WTC11 (cell line): ENCODE data around the gene UCHL1. TPM values are rescaled to one million over a fixed set of nuclear protein-coding genes. Genes with fewer than 3 reads are reported as not detected.

Experiments used
- ATAC-seq: fragments of 200-7000 bp; cut with Tn5 transposase; 2 replicates; pipeline ENCODE4 v1.10.0; 2021; ENCODE audit warnings: mild to moderate bottlenecking, moderate library complexity
- CTCF ChIA-PET: fragments of 300-600 bp; sonication (Branson Sonifier 250); formaldehyde crosslinking; loops from one replicate; lab custom pipeline; 2021; ENCODE audit warnings: antibody characterized with exemption; lab: Charles Lee
- POLR2A ChIA-PET: fragments of 350-600 bp; sonication (Branson Sonifier 250); formaldehyde crosslinking; loops from one replicate; lab custom pipeline; 2021; ENCODE audit warnings: antibody characterized with exemption; lab: Charles Lee
- DNase-seq: peaks from one replicate; pipeline ENCODE4 v3.0.0; 2021; ENCODE audit warnings: low spot score
- H3K27ac Mint-ChIP-seq: 2 replicates; pipeline ENCODE4 v1.8.0; 2021; ENCODE audit warnings: mixed read lengths
- H3K27me3 Mint-ChIP-seq: 2 replicates; pipeline ENCODE4 v1.8.0; 2021; ENCODE audit warnings: low read depth, mild to moderate bottlenecking, moderate library complexity, mixed read lengths
- H3K36me3 Mint-ChIP-seq: 2 replicates; pipeline ENCODE4 v1.8.0; 2021; ENCODE audit warnings: mixed read lengths
- H3K4me1 Mint-ChIP-seq: 2 replicates; pipeline ENCODE4 v1.8.0; 2022; ENCODE audit warnings: mixed read lengths
- H3K4me3 Mint-ChIP-seq: 2 replicates; pipeline ENCODE4 v1.8.0; 2021; ENCODE audit warnings: mild to moderate bottlenecking, moderate library complexity, mixed read lengths
- H3K9me3 Mint-ChIP-seq: 2 replicates; pipeline ENCODE4 v1.8.0; 2021; ENCODE audit warnings: mixed read lengths
- CBFB ChIP-seq: sonication (generic); formaldehyde crosslinking; IDR thresholded peaks from 2 replicates; pipeline ENCODE4 v1.8.1; 2022; ENCODE audit warnings: mild to moderate bottlenecking, low read depth, missing genetic modification reagents
- CREB1 ChIP-seq: sonication (generic); formaldehyde crosslinking; IDR thresholded peaks from 2 replicates; pipeline ENCODE4 v1.8.0; 2023; ENCODE audit warnings: mild to moderate bottlenecking, missing genetic modification reagents
- CREM ChIP-seq: sonication (generic); formaldehyde crosslinking; IDR thresholded peaks from 2 replicates; pipeline ENCODE4 v1.8.1; 2022; ENCODE audit warnings: mild to moderate bottlenecking, missing genetic modification reagents, moderate library complexity
- EMX1 ChIP-seq: fragments of 250-450 bp; sonication (Bioruptor Pico); IDR thresholded peaks from 2 replicates; pipeline ENCODE4 v1.8.0; 2021; ENCODE audit warnings: mild to moderate bottlenecking
- ESRRA ChIP-seq: sonication (generic); formaldehyde crosslinking; IDR thresholded peaks from 2 replicates; pipeline ENCODE4 v1.8.1; 2022; ENCODE audit warnings: mild to moderate bottlenecking, missing genetic modification reagents, borderline replicate concordance
- GABPB1 ChIP-seq: sonication (generic); formaldehyde crosslinking; IDR thresholded peaks from 2 replicates; pipeline ENCODE4 v1.8.1; 2023; ENCODE audit warnings: mild to moderate bottlenecking, missing genetic modification reagents
- GTF2I ChIP-seq: fragments of 250-450 bp; sonication (Bioruptor Pico); conservative IDR thresholded peaks from 2 replicates; pipeline ENCODE4 v1.4.0; 2021; ENCODE audit warnings: mild to moderate bottlenecking
- MYBL2 ChIP-seq: sonication (generic); formaldehyde crosslinking; IDR thresholded peaks from 2 replicates; pipeline ENCODE4 v1.8.1; 2023; ENCODE audit warnings: mild to moderate bottlenecking, moderate library complexity, missing genetic modification reagents
- NFATC4 ChIP-seq: fragments of 250-450 bp; sonication (Bioruptor Pico); IDR thresholded peaks from 2 replicates; pipeline ENCODE4 v1.9.0; 2021; ENCODE audit warnings: mild to moderate bottlenecking
- NR2C2 ChIP-seq: sonication (generic); formaldehyde crosslinking; IDR thresholded peaks from 2 replicates; pipeline ENCODE4 v1.8.0; 2022; ENCODE audit warnings: mild to moderate bottlenecking, missing genetic modification reagents
- NR3C1 ChIP-seq: sonication (generic); formaldehyde crosslinking; conservative IDR thresholded peaks from 2 replicates; pipeline ENCODE4 v1.8.1; 2023; ENCODE audit warnings: low read depth, mild to moderate bottlenecking, missing genetic modification reagents
- RELA ChIP-seq: sonication (generic); formaldehyde crosslinking; IDR thresholded peaks from 2 replicates; pipeline ENCODE4 v1.8.1; 2022; ENCODE audit warnings: missing genetic modification reagents, mild to moderate bottlenecking, borderline replicate concordance
- TCF7 ChIP-seq: sonication (generic); formaldehyde crosslinking; IDR thresholded peaks from 2 replicates; pipeline ENCODE4 v1.8.0; 2022; ENCODE audit warnings: mild to moderate bottlenecking, low read depth, missing genetic modification reagents, moderate library complexity
- TP53 ChIP-seq: sonication (generic); formaldehyde crosslinking; IDR thresholded peaks from 2 replicates; pipeline ENCODE4 v1.8.1; 2023; ENCODE audit warnings: mild to moderate bottlenecking, missing genetic modification reagents
- ZBTB21 ChIP-seq: sonication (generic); formaldehyde crosslinking; IDR thresholded peaks from 2 replicates; pipeline ENCODE4 v1.8.1; 2023; ENCODE audit warnings: mild to moderate bottlenecking, missing genetic modification reagents, borderline replicate concordance
- ZNF232 ChIP-seq: sonication (generic); formaldehyde crosslinking; IDR thresholded peaks from 2 replicates; pipeline ENCODE4 v1.8.0; 2022; ENCODE audit warnings: mild to moderate bottlenecking, missing genetic modification reagents
- ZNF317 ChIP-seq: sonication (generic); formaldehyde crosslinking; IDR thresholded peaks from 2 replicates; pipeline ENCODE4 v1.8.1; 2023; ENCODE audit warnings: low read depth, mild to moderate bottlenecking, moderate library complexity, missing genetic modification reagents, borderline replicate concordance
- total RNA-seq: library from RNA; stranded (reverse); gene quantifications from 3 replicates; pipeline ENCODE4 v1.2.3, GENCODE V29; 2021
- TF ChIP-seq, protein P1 (sequence below): sonication (generic); formaldehyde crosslinking; IDR thresholded peaks from 2 replicates; pipeline ENCODE4 v1.8.1; 2022; ENCODE audit warnings: mild to moderate bottlenecking, missing genetic modification reagents, moderate library complexity, borderline replicate concordance
- TF ChIP-seq, protein P2 (sequence below): sonication (generic); formaldehyde crosslinking; IDR thresholded peaks from 2 replicates; pipeline ENCODE4 v1.8.0; 2023; ENCODE audit warnings: missing genetic modification reagents, mild to moderate bottlenecking, borderline replicate concordance
- TF ChIP-seq, protein P3 (sequence below): sonication (generic); formaldehyde crosslinking; IDR thresholded peaks from 2 replicates; pipeline ENCODE4 v1.8.1; 2022; ENCODE audit warnings: low read depth, missing genetic modification reagents, borderline replicate concordance
- TF ChIP-seq, protein P4 (sequence below): sonication (generic); formaldehyde crosslinking; IDR thresholded peaks from 2 replicates; pipeline ENCODE4 v1.8.1; 2023; ENCODE audit warnings: mild to moderate bottlenecking, missing genetic modification reagents, moderate library complexity
- TF ChIP-seq, protein P5 (sequence below): fragments of 250-450 bp; sonication (Bioruptor Pico); IDR thresholded peaks from 2 replicates; pipeline ENCODE4 v1.9.0; 2021; ENCODE audit warnings: moderate library complexity, mild to moderate bottlenecking, inconsistent platforms, borderline replicate concordance
- TF ChIP-seq, protein P6 (sequence below): sonication (generic); formaldehyde crosslinking; IDR thresholded peaks from 2 replicates; pipeline ENCODE4 v1.8.0; 2022; ENCODE audit warnings: missing genetic modification reagents

Gene UCHL1
- total RNA-seq, 1 experiment from 2014 or later = 548 TPM

DNA sequence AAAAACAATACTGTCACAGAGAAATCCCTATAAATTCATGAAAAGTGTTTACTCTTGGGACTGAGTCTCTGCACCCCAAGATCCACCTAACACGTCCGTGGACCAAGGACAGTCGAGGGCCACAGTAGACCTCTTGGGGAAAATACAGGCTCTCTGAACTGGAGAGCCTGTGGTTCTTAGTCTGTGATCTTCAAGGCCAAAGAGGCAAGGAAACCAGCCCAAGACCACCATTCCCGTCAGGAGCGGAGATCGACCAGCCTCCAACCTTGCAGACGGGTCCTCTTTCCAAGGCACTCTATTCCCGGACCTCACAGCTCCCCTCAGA, 40.8 kb upstream of the UCHL1 start:
- CTCF ChIA-PET = interaction anchor here (0.6 to 7.1 kb wide), 8 partner anchors 31 to 307 kb away, joined by 3 to 104 read pairs (median 6); partner anchors contain the start of gene UCHL1
- Mint-ChIP-seq H3K4me1 (peaks cover 48% of the 10 kb centered on the region), H3K4me3 (peak overlapping the region; percentile 83), H3K9me3 (no peaks in the 10 kb centered on the region), H3K27me3 (peaks cover 13% of the 10 kb centered on the region), H3K27ac (peak overlapping the region; percentile 83), H3K36me3 (no peaks in the 10 kb centered on the region)
- POLR2A ChIA-PET = interaction anchor here (1.0 to 1.7 kb wide), 6 partner anchors 41 to 586 kb away, joined by 3 to 8 read pairs (median 4); partner anchors contain the start of genes NSUN7 and UCHL1
- DNase-seq (no peak), ATAC-seq (no peak)
- TF ChIP-seq MYBL2 (no peak), GTF2I (CRISPR knock-in tag) (no peak), NFATC4 (CRISPR knock-in tag) (no peak), TP53 (CRISPR knock-in tag) (no peak), EMX1 (0 out of 2 replicates have a peak, but pooled peaks have one; percentile 50), ESRRA (no peak), TCF7 (CRISPR knock-in tag) (no peak), GABPB1 (CRISPR knock-in tag) (no peak), NR3C1 (CRISPR knock-in tag) (no peak), CREM (CRISPR knock-in tag) (peak; percentile 12; the same call in 1 of the 2 replicates), ZNF317 (no peak)
- TF ChIP-seq, protein P1, sequence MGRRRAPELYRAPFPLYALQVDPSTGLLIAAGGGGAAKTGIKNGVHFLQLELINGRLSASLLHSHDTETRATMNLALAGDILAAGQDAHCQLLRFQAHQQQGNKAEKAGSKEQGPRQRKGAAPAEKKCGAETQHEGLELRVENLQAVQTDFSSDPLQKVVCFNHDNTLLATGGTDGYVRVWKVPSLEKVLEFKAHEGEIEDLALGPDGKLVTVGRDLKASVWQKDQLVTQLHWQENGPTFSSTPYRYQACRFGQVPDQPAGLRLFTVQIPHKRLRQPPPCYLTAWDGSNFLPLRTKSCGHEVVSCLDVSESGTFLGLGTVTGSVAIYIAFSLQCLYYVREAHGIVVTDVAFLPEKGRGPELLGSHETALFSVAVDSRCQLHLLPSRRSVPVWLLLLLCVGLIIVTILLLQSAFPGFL (CRISPR knock-in tag) = no peak
- TF ChIP-seq, protein P2, sequence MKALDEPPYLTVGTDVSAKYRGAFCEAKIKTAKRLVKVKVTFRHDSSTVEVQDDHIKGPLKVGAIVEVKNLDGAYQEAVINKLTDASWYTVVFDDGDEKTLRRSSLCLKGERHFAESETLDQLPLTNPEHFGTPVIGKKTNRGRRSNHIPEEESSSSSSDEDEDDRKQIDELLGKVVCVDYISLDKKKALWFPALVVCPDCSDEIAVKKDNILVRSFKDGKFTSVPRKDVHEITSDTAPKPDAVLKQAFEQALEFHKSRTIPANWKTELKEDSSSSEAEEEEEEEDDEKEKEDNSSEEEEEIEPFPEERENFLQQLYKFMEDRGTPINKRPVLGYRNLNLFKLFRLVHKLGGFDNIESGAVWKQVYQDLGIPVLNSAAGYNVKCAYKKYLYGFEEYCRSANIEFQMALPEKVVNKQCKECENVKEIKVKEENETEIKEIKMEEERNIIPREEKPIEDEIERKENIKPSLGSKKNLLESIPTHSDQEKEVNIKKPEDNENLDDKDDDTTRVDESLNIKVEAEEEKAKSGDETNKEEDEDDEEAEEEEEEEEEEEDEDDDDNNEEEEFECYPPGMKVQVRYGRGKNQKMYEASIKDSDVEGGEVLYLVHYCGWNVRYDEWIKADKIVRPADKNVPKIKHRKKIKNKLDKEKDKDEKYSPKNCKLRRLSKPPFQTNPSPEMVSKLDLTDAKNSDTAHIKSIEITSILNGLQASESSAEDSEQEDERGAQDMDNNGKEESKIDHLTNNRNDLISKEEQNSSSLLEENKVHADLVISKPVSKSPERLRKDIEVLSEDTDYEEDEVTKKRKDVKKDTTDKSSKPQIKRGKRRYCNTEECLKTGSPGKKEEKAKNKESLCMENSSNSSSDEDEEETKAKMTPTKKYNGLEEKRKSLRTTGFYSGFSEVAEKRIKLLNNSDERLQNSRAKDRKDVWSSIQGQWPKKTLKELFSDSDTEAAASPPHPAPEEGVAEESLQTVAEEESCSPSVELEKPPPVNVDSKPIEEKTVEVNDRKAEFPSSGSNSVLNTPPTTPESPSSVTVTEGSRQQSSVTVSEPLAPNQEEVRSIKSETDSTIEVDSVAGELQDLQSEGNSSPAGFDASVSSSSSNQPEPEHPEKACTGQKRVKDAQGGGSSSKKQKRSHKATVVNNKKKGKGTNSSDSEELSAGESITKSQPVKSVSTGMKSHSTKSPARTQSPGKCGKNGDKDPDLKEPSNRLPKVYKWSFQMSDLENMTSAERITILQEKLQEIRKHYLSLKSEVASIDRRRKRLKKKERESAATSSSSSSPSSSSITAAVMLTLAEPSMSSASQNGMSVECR (CRISPR knock-in tag) = no peak
- TF ChIP-seq, protein P3, sequence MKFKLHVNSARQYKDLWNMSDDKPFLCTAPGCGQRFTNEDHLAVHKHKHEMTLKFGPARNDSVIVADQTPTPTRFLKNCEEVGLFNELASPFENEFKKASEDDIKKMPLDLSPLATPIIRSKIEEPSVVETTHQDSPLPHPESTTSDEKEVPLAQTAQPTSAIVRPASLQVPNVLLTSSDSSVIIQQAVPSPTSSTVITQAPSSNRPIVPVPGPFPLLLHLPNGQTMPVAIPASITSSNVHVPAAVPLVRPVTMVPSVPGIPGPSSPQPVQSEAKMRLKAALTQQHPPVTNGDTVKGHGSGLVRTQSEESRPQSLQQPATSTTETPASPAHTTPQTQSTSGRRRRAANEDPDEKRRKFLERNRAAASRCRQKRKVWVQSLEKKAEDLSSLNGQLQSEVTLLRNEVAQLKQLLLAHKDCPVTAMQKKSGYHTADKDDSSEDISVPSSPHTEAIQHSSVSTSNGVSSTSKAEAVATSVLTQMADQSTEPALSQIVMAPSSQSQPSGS (CRISPR knock-in tag) = no peak
- TF ChIP-seq, protein P4, sequence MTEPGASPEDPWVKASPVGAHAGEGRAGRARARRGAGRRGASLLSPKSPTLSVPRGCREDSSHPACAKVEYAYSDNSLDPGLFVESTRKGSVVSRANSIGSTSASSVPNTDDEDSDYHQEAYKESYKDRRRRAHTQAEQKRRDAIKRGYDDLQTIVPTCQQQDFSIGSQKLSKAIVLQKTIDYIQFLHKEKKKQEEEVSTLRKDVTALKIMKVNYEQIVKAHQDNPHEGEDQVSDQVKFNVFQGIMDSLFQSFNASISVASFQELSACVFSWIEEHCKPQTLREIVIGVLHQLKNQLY (CRISPR knock-in tag) = no peak
- TF ChIP-seq, protein P5, sequence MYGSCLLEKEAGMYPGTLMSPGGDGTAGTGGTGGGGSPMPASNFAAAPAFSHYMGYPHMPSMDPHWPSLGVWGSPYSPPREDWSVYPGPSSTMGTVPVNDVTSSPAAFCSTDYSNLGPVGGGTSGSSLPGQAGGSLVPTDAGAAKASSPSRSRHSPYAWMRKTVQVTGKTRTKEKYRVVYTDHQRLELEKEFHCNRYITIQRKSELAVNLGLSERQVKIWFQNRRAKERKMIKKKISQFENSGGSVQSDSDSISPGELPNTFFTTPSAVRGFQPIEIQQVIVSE = no peak

DNA sequence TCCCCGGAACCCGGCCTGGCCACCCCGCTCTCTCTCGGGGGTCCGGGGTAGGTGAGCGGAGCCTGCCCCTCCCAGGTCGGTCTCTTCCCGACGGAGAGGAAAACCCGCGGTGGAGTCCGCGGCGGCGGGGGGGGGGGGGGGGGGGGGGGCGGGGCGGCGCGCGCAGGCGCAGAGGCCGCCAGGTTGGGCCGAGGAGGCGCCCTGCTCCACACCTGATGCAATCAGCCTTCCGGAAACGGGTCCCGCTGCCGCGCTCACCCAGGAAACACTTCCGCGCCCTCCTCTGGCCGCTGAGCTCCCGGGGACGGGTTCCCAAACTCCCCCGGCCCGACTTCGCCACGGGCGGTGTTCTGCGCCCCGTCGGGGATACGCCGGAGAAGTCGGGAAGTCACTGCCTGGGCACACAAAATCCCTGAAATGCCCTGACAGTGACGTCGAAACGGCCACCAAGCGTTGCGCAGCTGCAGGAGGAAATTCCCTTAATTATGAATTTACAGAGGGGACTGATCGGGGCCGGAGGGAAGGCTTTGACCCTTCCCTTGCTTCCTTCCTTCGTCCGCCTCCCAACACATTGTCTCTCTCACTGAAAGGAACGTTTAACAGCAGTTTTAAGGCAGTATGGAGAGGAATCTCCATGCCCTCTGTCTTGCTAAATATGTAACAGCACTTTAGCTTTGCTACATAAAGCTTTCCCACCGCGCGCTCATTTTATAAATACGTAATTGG, 40.3 kb upstream of the UCHL1 start:
- no peaks in the 10 kb centered on the region for H3K9me3 Mint-ChIP-seq
- peak overlapping the region; percentile 99 for H3K27ac Mint-ChIP-seq
- H3K4me3 Mint-ChIP-seq = peak overlapping the region; percentile 83
- DNase-seq (peak; percentile 80), ATAC-seq (peak; percentile 22)
- no peaks in the 10 kb centered on the region for H3K36me3 Mint-ChIP-seq
- peaks cover 48% of the 10 kb centered on the region for H3K4me1 Mint-ChIP-seq
- peaks cover 13% of the 10 kb centered on the region for H3K27me3 Mint-ChIP-seq
- ChIA-PET POLR2A (interaction anchor here (0.6 to 1.7 kb wide), 7 partner anchors 40 to 586 kb away, joined by 3 to 8 read pairs (median 4); partner anchors contain the start of genes NSUN7 and UCHL1), CTCF (interaction anchor here (0.6 to 7.1 kb wide), 14 partner anchors 32 to 1161 kb away, joined by 3 to 104 read pairs (median 4); partner anchors contain the start of gene UCHL1)
- TF ChIP-seq CBFB (CRISPR knock-in tag) (peak; percentile 63; the same call in 1 of the 2 replicates), TP53 (CRISPR knock-in tag) (no peak), NR2C2 (CRISPR knock-in tag) (no peak), ZNF232 (no peak), CREB1 (CRISPR knock-in tag) (0 out of 2 replicates have a peak, but pooled peaks have one; percentile 26), ZBTB21 (CRISPR knock-in tag) (peak; percentile 78), RELA (CRISPR knock-in tag) (no peak), NFATC4 (CRISPR knock-in tag) (no peak)
- TF ChIP-seq, protein P6, sequence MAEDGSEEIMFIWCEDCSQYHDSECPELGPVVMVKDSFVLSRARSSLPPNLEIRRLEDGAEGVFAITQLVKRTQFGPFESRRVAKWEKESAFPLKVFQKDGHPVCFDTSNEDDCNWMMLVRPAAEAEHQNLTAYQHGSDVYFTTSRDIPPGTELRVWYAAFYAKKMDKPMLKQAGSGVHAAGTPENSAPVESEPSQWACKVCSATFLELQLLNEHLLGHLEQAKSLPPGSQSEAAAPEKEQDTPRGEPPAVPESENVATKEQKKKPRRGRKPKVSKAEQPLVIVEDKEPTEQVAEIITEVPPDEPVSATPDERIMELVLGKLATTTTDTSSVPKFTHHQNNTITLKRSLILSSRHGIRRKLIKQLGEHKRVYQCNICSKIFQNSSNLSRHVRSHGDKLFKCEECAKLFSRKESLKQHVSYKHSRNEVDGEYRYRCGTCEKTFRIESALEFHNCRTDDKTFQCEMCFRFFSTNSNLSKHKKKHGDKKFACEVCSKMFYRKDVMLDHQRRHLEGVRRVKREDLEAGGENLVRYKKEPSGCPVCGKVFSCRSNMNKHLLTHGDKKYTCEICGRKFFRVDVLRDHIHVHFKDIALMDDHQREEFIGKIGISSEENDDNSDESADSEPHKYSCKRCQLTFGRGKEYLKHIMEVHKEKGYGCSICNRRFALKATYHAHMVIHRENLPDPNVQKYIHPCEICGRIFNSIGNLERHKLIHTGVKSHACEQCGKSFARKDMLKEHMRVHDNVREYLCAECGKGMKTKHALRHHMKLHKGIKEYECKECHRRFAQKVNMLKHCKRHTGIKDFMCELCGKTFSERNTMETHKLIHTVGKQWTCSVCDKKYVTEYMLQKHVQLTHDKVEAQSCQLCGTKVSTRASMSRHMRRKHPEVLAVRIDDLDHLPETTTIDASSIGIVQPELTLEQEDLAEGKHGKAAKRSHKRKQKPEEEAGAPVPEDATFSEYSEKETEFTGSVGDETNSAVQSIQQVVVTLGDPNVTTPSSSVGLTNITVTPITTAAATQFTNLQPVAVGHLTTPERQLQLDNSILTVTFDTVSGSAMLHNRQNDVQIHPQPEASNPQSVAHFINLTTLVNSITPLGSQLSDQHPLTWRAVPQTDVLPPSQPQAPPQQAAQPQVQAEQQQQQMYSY (CRISPR knock-in tag) = peak; percentile 91
